ENCODE measurements around the gene KCNK1.
"Not testable (repeated sequence)": the region's sequence is repeated elsewhere in the genome, so short reads cannot be mapped to it uniquely, and the experiment has no call there.

The KCNK1 gene

DNA sequence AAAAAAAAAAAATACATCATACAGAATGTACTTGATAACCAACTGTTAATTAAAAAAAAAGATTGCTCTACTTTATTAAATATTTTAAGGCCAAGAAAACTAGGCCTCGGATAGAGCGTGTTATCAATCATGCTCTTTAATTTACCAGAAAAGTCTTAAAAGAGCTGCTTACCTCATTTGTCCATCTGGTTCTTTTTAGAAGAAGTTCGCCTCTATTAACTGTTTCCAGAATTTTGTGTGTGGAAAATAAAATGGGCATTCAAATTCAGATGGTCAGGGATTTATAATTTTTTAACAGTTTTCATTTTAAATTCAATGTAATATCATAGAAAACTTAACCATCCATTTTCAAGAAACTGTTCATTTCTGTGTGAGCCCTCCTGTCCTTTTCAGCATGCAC lies 53.8 kb downstream of the KCNK1 start:
- no peak for DNase-seq (ENCODE audit: low read depth, low spot score)

DNA sequence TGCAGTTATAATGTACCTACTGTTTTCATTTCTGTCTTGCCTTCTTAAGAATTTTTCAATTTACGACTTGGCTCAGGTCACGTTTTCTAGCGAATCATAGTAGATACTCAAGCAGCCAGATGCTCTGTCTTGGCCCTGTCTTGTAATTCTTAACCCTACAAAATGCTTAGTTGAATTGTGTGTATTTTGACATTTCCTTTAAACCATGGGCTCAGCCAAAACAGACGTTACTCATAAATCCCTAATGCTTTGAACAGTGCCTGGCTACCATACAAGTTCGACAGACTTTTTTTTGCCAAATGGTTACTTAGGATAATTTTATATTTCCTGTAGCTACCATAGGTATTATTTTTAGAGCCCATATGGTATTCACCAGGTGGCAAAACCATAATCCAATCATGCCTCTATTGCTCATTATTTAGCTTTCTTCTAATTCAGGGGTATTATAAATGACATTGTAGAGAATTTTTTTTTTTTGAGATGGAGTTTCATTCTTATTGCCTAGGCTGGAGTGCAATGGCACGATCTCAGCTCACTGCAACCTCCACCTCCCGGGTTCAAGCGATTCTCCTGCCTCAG lies 54.3 kb downstream of the KCNK1 start:
- no peak for DNase-seq (ENCODE audit: low read depth, low spot score)

DNA sequence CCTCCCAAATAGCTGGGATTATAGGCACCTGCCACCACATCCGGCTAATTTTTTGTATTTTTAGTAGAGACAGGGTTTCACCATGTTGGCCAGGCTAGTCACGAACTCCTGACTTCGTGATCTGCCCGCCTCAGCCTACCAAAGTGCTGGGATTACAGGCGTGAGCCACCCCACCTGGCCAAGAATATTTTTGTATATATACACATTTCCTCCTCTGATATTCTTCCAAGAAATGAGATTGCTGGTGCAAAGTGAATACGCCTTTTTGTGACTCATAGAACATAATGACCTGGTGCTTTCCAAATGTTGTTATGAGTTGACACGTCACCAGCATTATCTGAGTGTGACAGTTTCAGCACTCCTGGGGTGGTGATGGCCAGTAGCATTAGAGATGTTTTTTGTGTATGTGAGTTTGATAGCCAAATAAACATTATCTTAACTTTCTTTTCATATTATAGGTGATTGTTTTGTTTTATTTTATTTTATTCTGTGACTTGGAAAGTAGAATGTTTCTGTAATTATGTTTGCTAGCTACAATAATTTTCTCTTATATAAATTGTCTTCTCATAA lies 54.9 kb downstream of the KCNK1 start:
- DNase-seq (ENCODE audit: low read depth, low spot score) = peak; percentile 58

DNA sequence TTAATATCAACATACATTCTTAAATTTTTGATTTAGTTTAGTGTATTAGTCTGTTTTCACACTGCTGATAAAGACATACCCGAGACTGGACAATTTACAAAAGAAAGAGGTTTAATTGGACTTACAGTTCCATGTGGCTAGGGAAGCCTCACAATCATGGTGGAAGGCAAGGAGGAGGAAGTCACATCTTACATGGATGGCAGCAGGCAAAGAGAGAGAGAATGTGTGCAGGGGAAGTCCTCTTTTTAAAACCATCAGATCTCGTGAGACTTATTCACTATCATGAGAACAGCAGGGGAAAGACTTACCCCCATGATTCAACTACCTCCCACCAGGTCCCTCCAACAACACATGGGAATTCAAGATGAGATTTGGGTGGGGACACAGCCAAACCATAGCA lies 56.5 kb downstream of the KCNK1 start:
- DNase-seq (ENCODE audit: low read depth, low spot score) = not testable (repeated sequence)

DNA sequence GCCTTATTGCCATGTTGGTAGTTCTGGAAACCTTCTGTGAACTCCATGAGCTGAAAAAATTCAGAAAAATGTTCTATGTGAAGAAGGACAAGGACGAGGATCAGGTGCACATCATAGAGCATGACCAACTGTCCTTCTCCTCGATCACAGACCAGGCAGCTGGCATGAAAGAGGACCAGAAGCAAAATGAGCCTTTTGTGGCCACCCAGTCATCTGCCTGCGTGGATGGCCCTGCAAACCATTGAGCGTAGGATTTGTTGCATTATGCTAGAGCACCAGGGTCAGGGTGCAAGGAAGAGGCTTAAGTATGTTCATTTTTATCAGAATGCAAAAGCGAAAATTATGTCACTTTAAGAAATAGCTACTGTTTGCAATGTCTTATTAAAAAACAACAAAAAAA lies 57.4 kb downstream of the KCNK1 start:
- no peak for DNase-seq (ENCODE audit: low read depth, low spot score)

DNA sequence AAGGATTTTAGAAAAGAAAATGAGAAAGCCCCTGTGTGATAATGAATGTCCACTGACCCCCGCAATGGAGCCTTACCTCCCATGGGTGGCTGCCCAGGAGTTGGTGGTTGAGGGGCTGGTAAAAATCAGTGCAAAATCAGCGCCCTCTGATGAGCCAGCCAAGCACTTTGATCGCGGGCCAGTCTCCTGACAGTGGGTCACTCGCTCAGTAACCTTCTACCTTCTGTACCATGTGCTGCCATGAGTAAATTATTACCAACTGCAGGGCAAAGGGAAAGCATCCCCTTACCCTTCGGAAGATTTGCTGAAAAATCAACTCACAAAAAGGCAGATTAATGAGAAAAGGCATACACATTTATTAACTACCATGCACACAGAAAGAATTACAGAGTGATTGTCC lies 58.8 kb downstream of the KCNK1 start:
- DNase-seq (ENCODE audit: low read depth, low spot score) = no peak

DNA sequence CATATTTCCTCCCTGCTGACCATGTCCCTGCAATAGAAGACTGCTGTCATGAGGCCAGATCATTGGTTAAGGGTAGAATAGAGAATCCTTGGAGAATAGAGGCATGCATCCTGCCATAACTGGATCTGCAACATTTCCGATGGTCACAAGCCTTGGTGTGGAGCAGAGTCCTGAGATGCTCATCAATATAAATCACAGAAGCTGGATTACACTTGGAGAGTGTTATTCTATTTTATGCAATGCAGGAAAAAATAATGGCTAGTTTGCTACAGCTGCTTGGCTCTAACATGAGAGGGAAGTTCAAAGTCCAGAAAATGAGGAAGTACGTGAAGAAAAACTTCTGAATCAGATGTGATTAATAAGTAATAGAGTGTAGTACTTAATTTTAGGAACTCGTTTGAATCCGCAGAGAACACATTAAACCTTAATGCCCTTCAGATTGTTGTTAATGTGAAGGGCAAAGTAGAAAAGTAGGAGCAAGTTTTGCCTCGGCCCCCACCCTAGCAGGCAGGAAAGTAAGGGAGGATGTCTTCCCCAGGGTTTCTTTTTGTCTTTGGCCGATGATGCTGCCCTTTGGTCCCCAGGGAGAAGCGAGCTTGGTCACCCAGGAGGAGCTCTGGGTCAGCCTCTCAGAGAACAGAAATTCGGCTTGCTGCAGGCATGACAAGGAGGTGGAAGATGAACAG lies 59.5 kb downstream of the KCNK1 start:
- no peak for DNase-seq (ENCODE audit: low read depth, low spot score)

DNA sequence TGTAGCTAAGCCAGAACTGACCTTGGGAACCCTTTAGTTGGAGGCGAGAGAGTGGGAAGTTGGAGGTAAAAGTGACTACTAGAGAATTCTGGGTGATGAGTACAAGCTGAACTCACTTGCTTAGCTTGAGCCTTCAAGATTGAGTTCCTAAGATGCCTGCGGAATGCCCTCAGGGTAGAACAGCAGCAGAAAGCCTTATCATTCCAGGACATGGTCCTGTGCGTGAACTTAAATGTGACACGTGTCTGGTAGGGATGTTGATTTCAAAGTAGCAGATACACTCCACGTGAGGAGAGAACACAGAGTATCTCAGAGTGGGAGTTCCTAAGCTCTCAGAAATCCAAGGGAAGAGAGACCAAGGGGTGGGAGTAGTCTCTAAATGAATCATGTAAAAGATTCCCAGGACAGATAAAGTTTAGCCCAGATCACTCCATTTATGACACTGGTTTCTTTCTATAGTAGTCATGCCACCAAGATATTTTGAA lies 60.1 kb downstream of the KCNK1 start:
- no peak for DNase-seq (ENCODE audit: low read depth, low spot score)

DNA sequence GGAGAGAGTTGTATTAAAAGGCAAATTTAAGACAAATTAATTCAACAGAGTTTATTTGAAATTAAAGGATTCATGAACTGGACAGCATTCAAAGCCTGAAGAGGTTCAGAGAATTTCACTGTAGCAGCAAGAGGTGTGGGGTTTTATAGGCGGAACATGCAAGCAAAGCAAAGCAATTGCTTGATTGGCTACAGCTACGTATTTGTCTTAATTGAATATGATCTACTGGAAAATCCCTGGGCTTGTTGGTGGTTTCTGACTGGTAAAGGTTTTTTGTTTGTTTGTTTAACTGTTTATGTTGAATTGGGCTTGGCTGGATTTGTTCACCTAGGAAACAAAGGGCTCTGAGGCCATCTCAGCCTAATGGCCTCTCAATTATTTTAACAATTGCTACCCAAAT lies 61.5 kb downstream of the KCNK1 start:
- DNase-seq (ENCODE audit: low read depth, low spot score) = no peak

DNA sequence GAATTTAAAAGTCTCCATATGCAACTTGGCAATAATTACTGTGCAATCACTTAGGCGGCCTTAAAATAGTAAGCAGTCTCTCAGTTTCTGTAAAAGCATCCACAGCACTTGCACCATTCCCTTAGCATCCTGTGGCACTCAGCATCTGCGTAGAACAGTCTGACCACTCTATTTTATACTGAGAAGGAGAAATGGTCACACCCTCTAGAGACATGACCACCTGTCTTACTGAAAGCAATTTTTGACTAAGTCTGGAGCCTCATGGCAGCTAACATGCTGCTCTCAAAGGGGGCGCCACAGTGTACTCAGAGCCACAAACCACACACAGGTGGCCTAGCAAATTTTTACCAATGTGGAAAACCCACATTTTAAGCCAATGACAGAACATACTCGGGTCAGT lies 62.0 kb downstream of the KCNK1 start:
- DNase-seq (ENCODE audit: low read depth, low spot score) = no peak

DNA sequence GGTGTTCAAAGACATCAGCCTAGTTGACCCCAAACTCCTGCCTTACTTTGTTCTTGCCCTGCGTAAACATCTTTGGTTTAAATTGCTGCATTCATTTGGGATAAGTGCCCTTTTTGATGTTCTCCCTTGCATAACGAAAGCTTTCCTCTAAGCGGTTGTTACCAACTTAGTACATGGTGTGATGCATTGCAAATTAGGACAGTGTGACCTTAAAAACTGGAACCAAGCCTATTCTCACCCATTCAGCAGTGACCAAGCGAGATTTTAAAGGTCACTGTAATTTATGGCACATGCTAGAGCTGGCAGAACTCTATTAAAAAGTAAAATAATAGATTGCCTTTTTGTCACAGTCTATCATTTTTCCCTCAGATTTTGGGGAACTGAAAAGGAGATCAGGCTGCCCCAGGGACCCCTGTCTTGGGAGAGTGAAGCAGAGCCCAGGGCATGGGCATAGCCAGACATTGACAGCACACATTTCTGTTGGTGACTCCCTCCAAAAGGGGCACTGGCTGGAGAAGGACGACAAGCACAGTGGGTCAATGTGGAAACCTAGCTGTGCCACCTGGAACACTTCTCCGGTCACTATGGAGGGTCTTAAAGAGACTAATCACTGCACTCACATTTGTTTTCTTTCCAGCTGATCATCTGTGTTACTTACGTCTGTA lies 63.9 kb downstream of the KCNK1 start:
- no peak for DNase-seq (ENCODE audit: low read depth, low spot score)

DNA sequence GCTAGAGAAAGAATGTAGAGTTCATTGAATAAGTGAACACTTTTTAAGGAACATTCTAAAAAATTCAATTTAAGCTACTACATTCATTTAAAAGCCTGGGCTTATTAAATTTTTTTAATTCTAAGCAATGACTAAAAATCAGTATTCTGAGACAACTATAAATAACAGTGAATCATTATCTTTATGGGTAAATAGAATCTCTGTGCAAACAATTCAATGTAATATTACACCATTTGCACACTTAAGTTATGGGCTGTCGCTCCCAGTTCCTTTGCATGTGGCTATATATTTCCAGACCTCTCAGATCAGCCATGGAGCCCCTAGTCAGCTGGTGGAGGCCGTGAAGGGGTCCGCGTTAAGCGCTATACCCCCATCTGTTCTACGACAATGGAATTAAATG lies 65.1 kb downstream of the KCNK1 start:
- DNase-seq (ENCODE audit: low read depth, low spot score) = no peak

DNA sequence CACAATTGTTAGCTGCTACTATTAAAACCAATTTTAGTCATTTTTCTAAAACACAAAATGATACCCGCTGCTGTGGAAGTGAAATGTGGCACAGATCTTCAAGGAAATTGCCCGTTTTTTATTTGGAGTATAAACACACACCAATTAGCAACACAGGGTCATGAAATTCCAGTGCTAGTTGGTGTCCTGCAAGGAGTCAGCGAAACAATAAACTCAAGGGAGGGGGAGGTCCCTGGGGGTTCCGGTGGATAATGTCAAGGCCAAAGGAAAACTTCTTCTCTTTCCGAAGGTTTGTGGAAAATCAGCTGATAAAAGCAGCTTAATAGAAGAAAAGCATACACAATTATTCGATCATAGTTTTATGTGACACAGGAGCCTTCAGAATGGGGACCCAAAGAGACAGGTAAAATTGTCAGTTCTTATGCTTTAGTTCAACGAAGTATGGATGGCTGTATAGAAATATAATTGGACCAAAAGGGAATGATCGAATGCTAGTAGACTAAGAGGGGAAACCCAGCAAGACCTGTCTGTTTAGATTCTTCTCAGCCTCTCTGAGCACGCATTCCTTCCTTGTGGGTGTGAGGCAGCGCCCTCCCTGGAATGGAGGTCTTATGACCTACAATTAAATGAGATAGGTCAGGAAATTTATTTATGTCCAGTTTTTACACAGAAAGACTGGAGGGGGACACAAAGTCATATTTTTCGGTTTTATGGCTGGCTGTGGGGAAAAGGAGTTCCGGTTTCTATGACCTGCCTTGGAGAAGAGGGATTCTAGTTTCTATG lies 65.9 kb downstream of the KCNK1 start:
- DNase-seq (ENCODE audit: low read depth, low spot score) = no peak

DNA sequence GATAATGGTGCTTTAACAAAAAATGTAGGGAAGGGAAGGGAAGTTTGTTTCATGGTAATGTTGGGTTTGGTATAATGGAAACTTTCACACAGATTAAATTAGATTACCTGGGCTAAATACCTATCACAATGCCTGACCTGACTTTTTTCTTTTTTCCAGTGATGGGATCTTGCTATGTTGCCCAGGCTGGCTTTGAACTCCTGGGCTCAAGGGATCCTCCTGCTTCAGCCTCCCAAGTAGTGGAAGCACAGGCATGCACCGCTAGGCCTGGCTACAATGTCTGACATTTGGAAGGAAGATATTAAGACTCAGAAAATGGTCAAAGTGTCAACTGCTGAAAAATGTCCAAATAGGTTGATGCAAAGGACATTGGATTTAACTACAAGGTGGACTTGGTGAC lies 67.4 kb downstream of the KCNK1 start:
- DNase-seq (ENCODE audit: low read depth, low spot score) = no peak

DNA sequence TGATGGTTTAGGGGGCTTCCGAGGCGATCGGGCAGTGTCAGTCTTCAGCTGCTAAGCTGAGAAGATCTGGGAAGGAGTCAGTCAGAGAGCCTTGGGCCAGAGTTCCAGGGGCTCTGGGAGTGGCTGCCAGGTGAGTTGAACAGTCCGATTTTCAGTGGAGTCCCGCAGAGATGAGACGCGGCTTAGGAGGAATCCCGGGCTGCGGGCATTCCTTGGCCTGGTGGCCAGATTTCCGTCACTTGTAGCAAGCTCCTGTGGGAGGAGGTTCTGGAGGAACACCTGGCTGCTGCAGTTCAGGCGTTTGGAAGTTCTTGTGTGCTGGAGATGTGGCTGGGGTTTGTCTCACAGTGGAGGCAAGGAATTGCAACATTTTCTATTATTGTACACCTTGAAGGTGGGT lies 72.7 kb downstream of the KCNK1 start:
- not testable (repeated sequence) for DNase-seq (ENCODE audit: low read depth, low spot score)

DNA sequence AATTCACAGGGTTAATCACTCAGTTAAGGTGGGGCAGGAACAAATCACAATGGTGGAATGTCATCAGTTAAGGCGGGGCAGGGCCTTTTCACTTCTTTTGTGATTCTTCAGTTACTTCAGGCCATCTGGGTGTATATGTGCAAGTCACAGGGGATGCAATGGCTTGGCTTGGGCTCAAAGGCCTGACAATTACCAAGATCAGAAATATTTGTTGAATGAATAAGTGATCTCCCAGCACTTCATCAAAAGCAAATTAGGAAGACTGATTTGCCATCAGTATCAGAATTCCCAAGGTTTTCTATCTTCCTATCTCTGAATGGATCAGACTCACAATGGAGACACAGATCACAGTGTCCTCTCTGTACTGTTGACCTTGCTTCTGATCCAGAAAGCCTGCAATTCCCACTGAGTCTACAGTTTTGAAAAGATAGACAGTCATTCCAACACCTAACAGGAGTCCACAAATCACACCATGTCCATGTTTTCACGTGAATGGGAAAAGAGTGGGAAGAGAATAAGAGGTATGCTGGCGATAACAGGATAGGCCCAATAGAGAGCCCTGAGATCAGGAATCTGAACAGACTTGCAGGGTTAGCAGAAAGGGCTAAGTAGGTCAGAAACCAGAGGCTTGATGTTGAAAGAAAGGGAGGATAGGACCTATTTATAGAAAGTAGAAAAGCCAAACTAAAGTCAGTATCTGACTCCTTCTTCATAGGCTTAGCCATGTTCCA lies 75.3 kb downstream of the KCNK1 start:
- DNase-seq (ENCODE audit: low read depth, low spot score) = no peak

DNA sequence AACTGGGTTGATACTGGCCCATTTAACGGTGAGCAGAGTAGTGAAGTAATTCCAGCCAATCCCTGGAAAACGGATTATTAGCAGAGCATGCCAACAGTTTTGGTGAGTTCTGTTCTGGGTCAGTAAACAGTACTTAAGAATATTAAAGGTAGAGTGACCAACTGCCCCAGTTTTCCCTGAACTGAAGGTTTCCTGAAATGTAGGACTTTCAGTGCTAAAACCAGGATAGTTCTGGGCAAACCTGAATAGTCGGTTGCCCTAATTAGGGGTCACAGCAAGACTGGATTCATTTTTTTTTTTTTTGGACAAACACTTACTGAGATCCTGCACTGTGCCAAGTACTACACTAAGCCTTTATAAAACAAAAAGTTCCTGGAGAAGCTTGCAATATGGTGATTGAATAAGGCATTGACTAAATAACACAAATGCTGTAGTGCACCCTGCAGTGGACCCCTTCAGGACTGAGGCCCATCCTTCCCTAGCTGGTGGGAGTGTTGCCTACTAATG lies 75.9 kb downstream of the KCNK1 start:
- no peak for DNase-seq (ENCODE audit: low read depth, low spot score)

DNA sequence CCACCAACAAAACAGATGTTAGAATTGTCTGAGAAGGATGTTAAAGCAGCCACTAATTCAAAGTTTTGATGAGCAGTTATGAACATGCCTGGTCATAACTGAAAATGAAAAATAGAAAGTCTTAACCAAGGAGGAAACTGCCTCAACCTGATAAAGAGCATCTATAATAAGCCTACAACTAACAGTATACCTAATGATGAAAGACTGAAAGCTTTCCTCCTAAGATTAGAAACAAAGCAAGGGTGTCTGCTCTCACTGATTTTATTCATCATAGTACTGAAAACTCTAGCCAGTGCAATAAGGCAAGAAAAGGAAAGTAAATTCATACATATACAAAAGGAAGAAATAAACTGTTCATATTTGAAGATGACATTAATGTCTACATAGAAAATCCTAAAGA lies 82.0 kb downstream of the KCNK1 start:
- DNase-seq (ENCODE audit: low read depth, low spot score) = no peak

DNA sequence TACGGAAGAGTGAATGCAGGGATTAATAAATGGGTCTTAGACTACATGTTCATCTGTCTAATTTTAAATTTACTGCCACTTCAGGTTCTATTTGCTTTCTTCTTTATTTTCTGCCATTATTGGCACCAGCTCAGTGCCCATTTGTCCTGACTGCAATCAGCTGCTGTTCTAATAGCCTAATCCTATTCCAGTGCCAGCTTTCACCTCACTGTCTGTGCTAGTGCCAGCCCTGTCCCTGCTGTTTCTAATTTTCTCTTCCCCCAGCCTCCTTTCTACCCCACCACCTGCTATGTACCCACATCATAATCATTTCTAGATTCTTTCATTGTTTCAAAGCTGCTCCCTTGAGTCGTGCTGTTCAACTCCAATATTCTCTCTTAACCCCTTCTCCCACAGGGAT lies 86.4 kb downstream of the KCNK1 start:
- DNase-seq (ENCODE audit: low read depth, low spot score) = no peak

DNA sequence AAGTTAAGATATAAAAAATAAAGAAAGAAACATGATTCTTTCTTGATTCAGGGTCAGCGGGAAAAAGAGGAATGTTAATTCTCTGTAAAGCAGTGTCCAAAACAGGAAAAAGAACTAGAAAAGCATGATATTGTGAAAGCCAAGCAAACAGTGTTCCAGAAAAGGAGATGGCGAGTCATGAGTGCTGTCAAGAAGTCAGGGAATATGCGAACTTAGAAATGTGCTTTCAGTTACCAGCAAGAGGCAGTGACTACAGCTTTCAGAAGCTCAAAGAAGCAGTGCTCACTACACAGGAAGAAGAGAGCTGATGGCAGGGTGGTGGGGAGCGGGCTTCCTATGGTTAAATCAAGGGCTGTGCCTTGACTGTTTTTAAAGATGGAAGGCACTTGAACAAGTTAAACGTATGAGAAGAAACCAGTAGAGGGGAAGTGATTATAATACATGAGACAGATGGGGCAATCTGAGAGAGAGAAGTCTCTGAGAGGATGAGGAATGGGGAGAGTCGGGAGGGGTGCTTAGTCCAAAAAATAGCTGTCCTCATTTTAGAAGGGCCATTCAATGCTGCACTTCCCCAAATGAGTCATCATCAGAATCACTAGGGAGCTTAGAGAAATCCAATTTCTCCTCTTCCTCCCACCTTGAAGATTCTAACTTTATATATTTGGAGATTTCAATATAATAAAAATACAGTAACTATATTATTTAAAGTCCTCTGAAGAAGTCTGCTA lies 90.4 kb downstream of the KCNK1 start:
- peak; percentile 32 for DNase-seq (ENCODE audit: low read depth, low spot score)

Data from astrocyte of the hippocampus (primary cell).